GM18517 (cell line): ENCODE results near the gene ARHGEF12.
A peak's percentile ranks its signal among the peaks of the same experiment; 100 is the strongest.

ENCODE experiments used
- ATAC-seq: cut with Tn5 transposase; IDR thresholded peaks from one replicate; pipeline ENCODE4 v1.9.1; 2021; ENCODE audit warnings: mild to moderate bottlenecking, moderate library complexity; ENCODE audit not compliant: unreplicated experiment

ARHGEF12 gene

DNA sequence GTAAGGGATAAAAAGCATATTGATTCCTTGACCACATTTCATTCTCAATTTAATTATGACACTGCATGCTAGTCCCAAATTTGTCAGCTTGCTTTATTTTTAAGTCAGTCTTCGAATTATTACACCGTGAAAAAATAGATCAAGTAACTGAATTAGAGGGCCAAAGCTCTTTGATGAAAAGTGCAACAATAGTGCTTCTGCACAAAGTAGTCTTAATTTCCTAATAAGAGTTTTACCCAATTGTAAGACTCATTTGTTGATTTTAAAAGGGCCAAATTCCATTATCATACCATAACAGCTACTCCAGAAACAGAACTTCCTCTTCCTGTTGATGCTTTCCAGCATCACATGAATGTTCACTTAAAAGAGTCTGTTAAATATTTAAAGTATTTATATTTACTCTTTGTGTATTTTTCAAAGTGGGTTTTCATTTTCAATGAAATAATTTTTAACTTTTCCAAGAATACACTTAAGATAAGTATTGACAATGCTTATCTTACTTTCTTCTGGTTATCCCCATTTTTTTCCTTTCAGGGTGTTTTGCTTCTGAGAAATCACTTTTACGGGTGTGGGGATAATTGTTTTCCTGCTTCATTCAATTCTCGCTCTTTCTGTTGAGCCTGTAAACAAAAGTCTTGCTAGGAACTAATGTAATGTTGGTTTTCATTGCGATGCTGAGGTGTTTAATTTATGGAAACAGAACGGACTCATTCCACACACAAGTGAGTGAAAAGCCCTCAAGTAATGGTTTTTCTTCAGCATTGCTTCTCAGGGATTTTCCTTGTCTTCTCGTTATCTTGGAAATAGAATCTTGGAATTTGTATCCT is 2.1 kb downstream of the ARHGEF12 start:
- ATAC-seq, result no peak

DNA sequence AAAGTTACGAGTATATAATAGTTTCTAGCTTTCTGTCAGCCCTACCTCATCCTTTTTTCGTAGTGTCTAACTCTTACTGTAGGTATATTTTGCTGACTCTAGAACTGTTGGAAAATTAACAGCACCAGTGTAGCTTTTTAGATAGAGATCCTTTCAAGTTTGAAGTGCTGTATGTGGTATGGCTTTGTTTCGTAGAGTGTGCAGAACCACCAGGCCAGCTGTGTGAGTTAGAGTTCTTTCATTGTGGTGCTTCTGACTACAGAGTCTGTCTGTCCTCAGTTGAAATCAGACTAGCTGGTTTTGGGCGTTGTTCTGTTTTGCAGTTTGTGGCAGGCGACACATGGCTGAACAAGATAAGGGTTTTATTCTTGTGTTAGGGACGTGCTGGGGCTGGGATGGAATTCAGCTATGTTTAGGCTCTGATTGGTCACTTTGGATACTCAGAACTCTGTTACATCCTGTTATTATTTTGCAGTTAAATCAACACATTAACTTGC is 3.2 kb downstream of the ARHGEF12 start:
- no peak for ATAC-seq

DNA sequence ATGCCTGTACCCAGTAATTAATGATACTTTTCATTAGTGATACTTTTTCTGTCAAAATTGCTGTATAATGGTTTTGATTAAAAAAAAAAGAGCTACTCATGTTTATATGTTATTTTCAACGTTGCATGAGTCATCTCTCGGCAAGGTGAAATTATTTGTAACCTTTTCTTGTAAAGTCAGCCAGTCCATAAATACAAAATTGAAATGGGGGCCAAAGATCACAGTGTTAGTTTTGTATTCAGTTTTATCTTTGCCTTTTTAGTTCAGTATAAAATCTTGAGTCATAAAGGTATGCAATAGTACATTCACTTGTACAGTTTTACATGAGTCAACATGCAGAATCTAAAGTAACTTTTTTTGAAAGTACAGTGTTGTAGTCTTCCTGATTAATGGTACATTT is 4.3 kb downstream of the ARHGEF12 start:
- no peak for ATAC-seq

DNA sequence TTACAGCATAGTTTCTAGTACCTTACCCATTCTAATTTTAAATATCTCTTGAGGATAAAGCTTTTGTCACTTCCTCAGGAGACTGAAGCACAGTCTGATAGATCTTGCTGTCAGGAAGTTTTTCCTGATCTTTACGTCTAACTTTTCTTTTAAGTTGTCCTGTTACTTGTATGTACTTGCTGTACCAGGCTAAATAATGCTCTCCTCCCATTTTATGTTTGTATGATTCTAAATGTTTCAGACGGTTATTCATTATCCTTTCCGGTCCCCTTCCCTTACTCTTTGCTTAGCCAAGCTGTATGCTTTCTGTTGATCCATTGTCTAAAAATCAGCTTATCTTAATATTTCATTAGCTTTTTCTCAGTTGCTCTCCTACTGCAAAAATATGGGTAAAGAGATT is 6.0 kb downstream of the ARHGEF12 start:
- ATAC-seq, result no peak

DNA sequence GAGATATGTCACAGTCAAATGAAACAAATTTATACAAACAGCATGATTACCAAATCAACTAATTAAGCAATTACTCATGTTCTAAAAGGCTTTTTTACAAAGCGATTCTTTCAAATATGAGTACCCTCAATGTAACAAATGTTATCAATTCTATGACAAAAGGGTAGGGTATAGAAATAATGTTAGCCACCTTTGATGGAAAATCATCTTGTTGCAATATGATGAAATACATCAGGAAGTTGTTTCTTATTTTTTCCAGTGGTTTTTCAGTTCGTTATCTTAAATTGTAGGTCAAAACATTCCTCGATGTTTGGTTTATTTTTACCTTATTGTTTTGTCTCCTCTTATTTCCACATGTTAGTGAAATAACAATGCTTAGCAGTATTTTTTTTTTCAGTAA is 6.5 kb downstream of the ARHGEF12 start:
- no peak for ATAC-seq

- ATAC-seq, result peak; percentile 52
These were observed 7.2 kb downstream of the ARHGEF12 start for GRCh38 chr11:120343429-120343828.

DNA sequence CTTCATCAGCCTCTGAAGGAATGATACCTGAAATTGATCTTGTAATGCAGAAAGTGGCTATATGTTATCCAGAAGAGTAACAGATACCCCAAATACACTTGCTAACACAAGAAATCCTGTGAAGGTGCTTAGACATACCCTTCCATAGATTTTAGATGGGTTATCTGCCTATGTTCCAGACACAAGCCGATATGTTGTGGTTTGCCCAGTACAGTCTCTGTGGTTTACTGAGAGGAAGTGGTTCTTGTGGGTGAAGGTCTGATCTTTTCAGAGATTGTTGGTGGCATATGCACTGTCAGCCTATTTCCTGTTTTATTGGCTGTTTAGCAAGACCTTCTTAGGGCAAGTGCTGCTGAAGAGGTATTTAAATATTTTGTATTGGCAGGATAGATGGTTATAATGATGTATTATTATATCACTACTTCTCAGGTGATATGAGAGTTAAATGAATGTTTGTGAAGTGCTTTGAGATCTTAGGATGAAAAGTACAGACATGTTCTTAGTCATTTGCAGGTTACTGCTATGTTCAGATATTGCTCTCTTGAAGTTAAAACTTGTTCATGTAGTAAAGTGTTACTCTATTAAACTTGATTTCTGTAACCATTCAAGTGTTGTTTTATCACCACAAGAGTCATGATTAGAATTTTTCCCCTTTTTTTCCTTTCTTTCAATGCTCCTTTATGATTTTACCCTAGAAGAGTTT is 8.2 kb downstream of the ARHGEF12 start:
- peak; percentile 93 for ATAC-seq

DNA sequence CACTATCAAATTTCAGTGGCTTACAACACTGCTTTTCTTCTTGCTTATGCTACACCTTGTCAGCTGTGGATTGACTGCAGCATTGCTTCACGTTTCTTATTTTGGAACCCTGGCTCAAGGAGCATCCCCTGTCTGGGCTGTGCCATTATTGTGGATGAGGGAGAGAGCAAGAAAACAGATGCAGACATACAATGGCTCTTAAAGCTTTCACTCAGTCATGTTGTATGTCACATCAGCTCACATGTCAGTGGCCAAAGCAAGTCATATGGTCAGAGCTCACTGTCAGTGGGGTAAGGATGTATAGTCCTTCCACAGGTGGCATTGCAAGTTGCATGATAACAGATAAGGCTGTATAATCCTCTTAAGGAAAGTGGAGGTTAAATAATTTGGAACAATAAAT is 10.0 kb downstream of the ARHGEF12 start:
- no peak for ATAC-seq

- ATAC-seq, result no peak
These were observed 14.4 kb downstream of the ARHGEF12 start for GRCh38 chr11:120350637-120351036.

DNA sequence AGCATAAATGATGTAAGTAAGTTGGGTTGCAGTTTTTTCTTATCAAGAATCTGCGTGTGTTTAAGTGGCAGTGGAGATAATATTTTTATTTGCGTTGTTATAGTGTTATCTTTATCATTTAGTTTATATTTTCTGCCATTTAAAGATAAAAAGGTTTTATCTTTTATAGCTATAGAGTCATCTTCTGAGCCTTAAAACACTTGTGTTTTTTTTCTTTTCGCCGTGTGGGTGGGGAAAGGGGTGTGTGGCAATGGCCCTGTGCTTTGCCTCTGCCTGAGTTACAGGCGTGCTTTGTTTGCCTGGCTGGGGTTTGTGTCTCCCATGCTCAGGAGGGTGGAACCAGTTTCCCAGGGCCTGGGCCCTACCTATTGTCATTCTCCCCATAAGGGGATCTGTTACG is 16.2 kb downstream of the ARHGEF12 start:
- ATAC-seq, result no peak

DNA sequence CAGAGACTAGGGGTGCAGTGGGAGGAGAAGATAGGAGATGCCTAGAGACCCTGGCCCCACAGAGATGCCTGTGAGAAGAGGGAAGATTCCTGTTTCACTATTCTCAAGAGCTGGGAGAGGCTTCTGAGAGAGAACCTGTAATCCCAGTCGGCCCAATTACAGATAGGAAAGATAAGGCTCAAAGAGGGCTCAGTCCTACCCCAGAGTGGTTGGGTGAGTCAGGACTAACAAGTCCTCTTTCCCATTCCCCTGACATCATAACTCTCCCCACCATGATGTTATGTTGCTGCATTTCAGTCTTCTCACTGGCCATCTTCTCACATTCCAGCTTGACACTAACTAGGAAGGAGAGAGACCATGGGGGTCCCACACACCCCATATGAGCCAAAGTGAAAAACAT is 17.9 kb downstream of the ARHGEF12 start:
- no peak for ATAC-seq

GRCh38 chr11:120354779-120355178 is 18.6 kb downstream of the ARHGEF12 start:
- no peak for ATAC-seq

GRCh38 chr11:120357620-120358019 is 21.4 kb downstream of the ARHGEF12 start:
- ATAC-seq, result no peak

DNA sequence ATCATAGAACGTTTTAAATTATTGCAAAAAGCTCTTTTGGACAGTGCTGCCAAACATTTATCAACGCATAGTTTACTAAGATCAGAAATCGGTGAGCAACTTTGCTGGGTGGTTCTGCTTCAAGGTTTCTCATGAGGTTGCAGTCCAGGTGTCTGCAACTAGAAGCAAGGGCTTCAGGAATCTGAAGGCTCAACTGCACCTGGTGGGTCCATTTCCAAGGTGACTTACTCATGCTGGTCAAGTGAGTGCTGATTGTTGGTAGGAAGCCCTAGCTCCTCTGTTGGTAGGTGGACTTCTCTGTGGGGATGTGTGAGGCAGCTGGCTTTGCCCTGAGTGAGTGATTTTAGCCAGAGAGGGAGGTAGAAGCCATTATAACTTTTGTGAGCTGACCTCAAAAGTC is 22.5 kb downstream of the ARHGEF12 start:
- no peak for ATAC-seq

DNA sequence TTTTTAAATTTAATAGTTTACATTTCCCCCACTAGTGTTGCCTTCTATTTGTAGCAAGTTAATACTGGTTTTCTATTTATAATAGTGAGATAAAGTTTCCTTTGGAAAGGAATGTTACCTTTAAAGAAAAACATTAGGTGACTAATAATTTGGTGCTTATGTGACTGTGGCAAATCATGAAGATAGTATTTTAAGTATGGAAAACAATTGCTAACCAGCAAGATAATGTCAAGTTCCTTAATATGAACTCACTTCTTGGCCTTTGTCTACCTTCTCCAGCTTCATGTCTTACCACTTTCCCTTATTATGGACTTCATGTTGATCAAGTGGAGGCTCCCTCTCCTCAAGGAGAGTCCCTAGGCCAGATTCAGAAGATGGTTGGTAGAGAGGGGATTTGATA is 27.2 kb downstream of the ARHGEF12 start:
- ATAC-seq, result no peak

DNA sequence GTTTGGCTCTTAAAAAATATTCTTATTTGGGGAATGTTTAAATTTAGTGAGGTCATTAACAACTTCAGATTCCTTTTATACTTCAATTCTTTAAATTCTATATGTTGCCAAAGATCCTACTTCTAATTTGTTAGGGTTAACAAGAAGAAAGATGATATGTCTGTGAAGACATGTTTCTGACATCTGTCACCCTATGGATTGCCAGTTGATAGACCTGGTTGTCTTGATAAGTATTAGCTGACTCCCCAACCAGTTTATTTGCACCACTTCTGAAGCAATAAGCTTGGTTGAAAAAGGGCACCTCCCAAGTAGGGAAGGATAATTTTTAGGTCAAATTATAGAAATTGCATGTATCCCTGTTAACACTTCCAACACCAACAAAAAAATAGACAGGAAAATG is 29.3 kb downstream of the ARHGEF12 start:
- no peak for ATAC-seq

GRCh38 chr11:120372296-120372695 is 36.1 kb downstream of the ARHGEF12 start:
- ATAC-seq, result no peak

DNA sequence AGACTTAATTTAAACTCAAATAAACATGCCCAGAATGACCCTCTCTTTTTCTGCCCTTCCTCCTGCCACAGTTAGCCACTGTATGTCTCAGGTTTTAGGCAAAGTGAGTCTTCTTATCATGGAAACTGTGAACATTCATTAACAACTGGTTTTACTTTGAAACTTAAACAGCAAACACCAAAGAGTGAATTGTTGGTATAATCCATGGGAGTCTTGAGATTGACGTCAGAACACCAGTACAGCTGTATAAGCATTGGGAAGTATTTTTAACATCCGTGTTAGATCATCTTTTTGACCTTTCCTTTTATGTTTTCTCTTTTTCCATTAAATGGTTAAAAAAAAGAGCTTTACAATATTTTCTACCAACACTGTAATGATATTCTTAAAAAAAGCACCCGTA is 38.9 kb downstream of the ARHGEF12 start:
- ATAC-seq, result no peak

- no peak for ATAC-seq
These were observed 40.5 kb downstream of the ARHGEF12 start for GRCh38 chr11:120376547-120377182.

DNA sequence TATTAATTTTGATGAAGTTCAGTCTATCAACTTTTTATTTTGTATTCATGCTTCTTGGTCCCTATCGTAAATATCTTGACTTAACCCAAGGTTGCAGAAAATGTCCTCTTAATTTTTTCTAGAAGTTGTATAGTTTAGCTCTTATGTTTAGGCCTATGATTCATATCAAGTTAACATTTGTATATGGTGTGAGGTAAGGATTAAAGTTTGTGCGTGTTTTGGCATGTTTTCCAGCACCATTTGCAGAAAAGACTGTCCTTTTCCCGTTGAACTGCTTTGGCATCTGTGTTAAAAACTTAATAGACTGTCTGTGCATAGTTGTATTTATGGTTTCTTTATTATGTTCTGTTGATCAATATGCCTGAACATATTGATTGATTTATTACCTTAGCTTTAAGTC is 42.3 kb downstream of the ARHGEF12 start:
- no peak for ATAC-seq

DNA sequence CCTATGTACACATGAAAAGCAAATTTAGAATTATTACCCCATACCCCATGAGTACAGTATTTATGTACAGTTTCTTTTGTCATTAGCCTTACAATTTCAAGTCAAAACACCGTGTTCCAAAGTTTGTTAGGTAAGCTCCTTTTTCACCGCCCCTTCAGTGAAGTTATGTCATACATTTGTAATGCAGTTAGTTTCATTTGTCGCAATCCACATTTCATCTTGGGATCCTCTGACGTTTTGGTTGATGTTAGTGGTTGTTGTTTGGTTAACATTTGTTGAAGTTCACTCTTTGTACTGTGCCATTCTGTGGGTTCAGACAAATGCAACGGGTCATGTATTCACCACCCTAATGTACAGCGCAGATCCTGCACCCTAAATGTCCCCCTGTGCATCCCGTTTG is 45.2 kb downstream of the ARHGEF12 start:
- no peak for ATAC-seq
